ENCODE results near the gene RNF227.

DNA sequence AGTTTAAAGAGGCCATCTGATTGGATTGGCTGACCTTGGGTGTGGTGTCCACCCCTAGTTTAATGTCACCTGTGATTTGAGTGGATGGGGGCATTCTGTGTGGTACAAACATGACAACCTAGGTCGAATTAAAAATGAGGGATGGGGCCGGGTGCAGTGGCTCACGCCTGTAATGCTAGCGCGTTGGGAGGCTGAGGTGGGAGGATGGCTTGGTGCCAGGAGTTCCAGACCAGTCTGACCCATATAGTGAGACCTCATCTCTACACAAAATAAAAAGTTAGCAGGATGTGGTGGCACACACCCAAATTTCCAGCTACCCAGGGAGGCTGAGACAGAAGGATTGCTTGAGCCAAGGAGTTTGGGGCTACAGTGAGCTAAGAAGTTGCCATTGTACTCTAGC is 30.4 kb upstream of the RNF227 start:
- TF ChIP-seq, protein P1, sequence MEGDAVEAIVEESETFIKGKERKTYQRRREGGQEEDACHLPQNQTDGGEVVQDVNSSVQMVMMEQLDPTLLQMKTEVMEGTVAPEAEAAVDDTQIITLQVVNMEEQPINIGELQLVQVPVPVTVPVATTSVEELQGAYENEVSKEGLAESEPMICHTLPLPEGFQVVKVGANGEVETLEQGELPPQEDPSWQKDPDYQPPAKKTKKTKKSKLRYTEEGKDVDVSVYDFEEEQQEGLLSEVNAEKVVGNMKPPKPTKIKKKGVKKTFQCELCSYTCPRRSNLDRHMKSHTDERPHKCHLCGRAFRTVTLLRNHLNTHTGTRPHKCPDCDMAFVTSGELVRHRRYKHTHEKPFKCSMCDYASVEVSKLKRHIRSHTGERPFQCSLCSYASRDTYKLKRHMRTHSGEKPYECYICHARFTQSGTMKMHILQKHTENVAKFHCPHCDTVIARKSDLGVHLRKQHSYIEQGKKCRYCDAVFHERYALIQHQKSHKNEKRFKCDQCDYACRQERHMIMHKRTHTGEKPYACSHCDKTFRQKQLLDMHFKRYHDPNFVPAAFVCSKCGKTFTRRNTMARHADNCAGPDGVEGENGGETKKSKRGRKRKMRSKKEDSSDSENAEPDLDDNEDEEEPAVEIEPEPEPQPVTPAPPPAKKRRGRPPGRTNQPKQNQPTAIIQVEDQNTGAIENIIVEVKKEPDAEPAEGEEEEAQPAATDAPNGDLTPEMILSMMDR (IDR thresholded peaks at IDR 0.05; ENCODE audit: low read depth, low read length, missing input control): no peak
- no peak for TF ChIP-seq RAD21 (IDR thresholded peaks at IDR 0.05)
- TF ChIP-seq GABPA (IDR thresholded peaks at IDR 0.05 in 1 of 2, conservative IDR thresholded peaks at IDR 0.05 in 1 of 2): no peak
- no peak for TF ChIP-seq TAF1 (conservative IDR thresholded peaks at IDR 0.05)
- TF ChIP-seq HNF4G (IDR thresholded peaks at IDR 0.05): no peak
- TF ChIP-seq, protein P2, sequence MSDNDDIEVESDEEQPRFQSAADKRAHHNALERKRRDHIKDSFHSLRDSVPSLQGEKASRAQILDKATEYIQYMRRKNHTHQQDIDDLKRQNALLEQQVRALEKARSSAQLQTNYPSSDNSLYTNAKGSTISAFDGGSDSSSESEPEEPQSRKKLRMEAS (IDR thresholded peaks at IDR 0.05): no peak
- no peak for TF ChIP-seq SP1 (IDR thresholded peaks at IDR 0.05)
- TF ChIP-seq, protein P3, sequence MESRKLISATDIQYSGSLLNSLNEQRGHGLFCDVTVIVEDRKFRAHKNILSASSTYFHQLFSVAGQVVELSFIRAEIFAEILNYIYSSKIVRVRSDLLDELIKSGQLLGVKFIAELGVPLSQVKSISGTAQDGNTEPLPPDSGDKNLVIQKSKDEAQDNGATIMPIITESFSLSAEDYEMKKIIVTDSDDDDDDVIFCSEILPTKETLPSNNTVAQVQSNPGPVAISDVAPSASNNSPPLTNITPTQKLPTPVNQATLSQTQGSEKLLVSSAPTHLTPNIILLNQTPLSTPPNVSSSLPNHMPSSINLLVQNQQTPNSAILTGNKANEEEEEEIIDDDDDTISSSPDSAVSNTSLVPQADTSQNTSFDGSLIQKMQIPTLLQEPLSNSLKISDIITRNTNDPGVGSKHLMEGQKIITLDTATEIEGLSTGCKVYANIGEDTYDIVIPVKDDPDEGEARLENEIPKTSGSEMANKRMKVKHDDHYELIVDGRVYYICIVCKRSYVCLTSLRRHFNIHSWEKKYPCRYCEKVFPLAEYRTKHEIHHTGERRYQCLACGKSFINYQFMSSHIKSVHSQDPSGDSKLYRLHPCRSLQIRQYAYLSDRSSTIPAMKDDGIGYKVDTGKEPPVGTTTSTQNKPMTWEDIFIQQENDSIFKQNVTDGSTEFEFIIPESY (IDR thresholded peaks at IDR 0.05): no peak
- no peak for TF ChIP-seq REST (IDR thresholded peaks at IDR 0.05)
- TF ChIP-seq YY1 (IDR thresholded peaks at IDR 0.05): no peak
- no peak for TF ChIP-seq RXRA (IDR thresholded peaks at IDR 0.05)
- TF ChIP-seq JUND (IDR thresholded peaks at IDR 0.05): no peak

Data from liver (tissue), 3 donors.